Tibial nerve (tissue), 4 donors: ENCODE measurements around the gene FBN1.

Source experiments
- EP300 ChIP-seq, 2 donors: sonication (generic); formaldehyde crosslinking; IDR thresholded peaks; one replicate each; pipeline ENCODE4 v1.6.1; 2017; ENCODE audit warnings: antibody characterized with exemption in 2 of 2, mild to moderate bottlenecking in 1 of 2
- POLR2A ChIP-seq, 2 donors: fragments of 450-650 bp; IDR thresholded peaks; one replicate each; pipeline ENCODE4 v1.6.1; 2017; ENCODE audit warnings: antibody characterized with exemption in 2 of 2, mild to moderate bottlenecking in 2 of 2, moderate library complexity in 2 of 2
- TF ChIP-seq, protein P1 (sequence below), 5 experiments: fragments of 200-600 bp in 3 of 5; fragments of 450-650 bp in 2 of 5; sonication (generic) in 3 of 5; IDR thresholded peaks; one replicate each; pipeline ENCODE4 v1.5.1; 2016 to 2019; ENCODE audit warnings: antibody characterized with exemption in 5 of 5, mild to moderate bottlenecking in 3 of 5, moderate library complexity in 2 of 5

DNA sequence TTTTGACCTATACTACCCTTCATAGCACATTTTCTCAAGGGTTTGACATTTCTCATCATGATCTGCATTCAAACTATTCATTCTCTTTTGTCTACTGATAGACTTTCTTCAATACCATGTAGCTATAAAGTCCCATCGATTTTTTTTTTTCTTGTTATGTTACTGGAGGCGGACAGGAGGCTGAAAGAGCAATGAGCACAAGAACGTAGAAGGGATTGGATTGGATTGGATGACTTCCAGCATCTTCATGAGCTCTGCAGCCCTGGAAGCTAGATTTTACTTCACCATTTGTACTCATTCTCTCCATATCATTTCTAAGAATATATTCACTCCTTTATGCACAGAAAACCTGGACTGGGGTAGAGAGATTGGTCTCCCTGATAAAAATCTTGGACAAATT is 271.0 kb downstream of the FBN1 start:
- no peak for TF ChIP-seq POLR2A (IDR thresholded peaks at IDR 0.05)
- TF ChIP-seq, protein P1, sequence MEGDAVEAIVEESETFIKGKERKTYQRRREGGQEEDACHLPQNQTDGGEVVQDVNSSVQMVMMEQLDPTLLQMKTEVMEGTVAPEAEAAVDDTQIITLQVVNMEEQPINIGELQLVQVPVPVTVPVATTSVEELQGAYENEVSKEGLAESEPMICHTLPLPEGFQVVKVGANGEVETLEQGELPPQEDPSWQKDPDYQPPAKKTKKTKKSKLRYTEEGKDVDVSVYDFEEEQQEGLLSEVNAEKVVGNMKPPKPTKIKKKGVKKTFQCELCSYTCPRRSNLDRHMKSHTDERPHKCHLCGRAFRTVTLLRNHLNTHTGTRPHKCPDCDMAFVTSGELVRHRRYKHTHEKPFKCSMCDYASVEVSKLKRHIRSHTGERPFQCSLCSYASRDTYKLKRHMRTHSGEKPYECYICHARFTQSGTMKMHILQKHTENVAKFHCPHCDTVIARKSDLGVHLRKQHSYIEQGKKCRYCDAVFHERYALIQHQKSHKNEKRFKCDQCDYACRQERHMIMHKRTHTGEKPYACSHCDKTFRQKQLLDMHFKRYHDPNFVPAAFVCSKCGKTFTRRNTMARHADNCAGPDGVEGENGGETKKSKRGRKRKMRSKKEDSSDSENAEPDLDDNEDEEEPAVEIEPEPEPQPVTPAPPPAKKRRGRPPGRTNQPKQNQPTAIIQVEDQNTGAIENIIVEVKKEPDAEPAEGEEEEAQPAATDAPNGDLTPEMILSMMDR (IDR thresholded peaks at IDR 0.05), result no peak
- no peak for TF ChIP-seq EP300 (IDR thresholded peaks at IDR 0.05)
